ENCODE data around the gene CACNA2D2.

Gene CACNA2D2

DNA sequence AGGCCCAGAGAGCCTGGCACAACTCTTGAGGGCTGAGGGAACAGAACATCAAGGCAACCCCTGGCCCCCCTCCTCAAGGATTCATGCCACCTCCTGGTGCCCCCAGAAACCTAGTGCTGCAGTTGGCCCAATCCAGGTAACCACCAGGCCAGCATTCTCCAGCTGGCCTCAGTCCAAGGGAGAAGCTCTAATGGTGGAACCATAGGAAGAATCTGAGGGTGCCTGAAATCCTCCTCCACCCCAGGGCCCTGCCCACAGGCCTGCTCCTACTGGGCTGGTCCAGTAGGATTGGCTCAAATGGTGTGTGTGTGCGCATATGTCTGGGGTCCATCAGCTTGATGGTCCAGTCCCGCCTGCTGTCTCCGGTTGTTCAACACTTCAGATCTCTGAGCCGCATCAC lies 188.6 kb downstream of the CACNA2D2 start:
- H3K27ac ChIP-seq (ENCODE audit: low read length) = no peak overlapping the region
- DNase-seq (no peak), ATAC-seq (ENCODE audit: insufficient read depth, low read depth) (no peak)
- H3K4me2 ChIP-seq (ENCODE audit: insufficient read depth, low read length) = no peak overlapping the region
- no peak overlapping the region for H2AFZ ChIP-seq (ENCODE audit: low read depth, low read length)
- H3K4me3 ChIP-seq (ENCODE audit: low read depth in 1 of 2, low read length in 2 of 2) = no peak overlapping the region
- H3K9me3 ChIP-seq (ENCODE audit: insufficient read depth, low read length, severe bottlenecking) = peaks cover 2% of the 10 kb centered on the region
- H4K20me1 ChIP-seq (ENCODE audit: insufficient read depth, low read length) = peaks cover 13% of the 10 kb centered on the region; the same call in 1 of the 2 replicates
- no peak overlapping the region for H3K9ac ChIP-seq (ENCODE audit: low read depth, low read length)
- H3K36me3 ChIP-seq (ENCODE audit: insufficient read depth, low read length) = peaks cover 40% of the 10 kb centered on the region
- H3K27me3 ChIP-seq (ENCODE audit: insufficient read depth, low read length, poor library complexity) = no peaks in the 10 kb centered on the region
- TF ChIP-seq, protein P1, sequence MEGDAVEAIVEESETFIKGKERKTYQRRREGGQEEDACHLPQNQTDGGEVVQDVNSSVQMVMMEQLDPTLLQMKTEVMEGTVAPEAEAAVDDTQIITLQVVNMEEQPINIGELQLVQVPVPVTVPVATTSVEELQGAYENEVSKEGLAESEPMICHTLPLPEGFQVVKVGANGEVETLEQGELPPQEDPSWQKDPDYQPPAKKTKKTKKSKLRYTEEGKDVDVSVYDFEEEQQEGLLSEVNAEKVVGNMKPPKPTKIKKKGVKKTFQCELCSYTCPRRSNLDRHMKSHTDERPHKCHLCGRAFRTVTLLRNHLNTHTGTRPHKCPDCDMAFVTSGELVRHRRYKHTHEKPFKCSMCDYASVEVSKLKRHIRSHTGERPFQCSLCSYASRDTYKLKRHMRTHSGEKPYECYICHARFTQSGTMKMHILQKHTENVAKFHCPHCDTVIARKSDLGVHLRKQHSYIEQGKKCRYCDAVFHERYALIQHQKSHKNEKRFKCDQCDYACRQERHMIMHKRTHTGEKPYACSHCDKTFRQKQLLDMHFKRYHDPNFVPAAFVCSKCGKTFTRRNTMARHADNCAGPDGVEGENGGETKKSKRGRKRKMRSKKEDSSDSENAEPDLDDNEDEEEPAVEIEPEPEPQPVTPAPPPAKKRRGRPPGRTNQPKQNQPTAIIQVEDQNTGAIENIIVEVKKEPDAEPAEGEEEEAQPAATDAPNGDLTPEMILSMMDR (IDR thresholded peaks at IDR 0.05; ENCODE audit: borderline replicate concordance, extremely low read depth, low read length, poor library complexity, severe bottlenecking) = no peak
- TF ChIP-seq EZH2 (IDR thresholded peaks at IDR 0.05; ENCODE audit: borderline replicate concordance, low read depth, low read length, severe bottlenecking) = no peak
- H3K4me1 ChIP-seq (ENCODE audit: insufficient read depth, low read length) = peaks cover 20% of the 10 kb centered on the region
- peaks cover 13% of the 10 kb centered on the region for H3K79me2 ChIP-seq (ENCODE audit: insufficient read depth, low read length)

DNA sequence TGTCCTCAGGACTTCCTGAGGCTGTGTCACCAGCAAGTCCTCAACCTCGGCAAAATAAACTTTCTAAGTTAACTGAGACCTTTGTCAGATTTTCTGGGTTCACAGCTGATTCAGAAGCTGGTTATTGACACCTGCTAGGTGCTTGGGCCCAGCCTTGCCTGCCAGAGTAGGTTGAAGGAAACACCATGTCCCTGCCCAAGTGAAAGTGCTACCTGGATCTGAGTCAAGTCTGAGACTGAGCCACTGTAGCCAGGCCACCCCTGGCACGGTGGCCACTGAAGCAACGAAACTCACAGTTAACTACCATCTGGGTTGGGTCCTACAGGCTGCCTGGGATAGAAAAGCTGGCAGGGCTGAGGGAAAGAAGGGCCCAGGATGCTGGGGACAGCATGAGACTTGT lies 189.1 kb downstream of the CACNA2D2 start:
- no peak for DNase-seq
- Histone ChIP-seq H3K4me2 (ENCODE audit: insufficient read depth, low read length) (no peak overlapping the region), H2AFZ (ENCODE audit: low read depth, low read length) (no peak overlapping the region), H4K20me1 (ENCODE audit: insufficient read depth, low read length) (peaks cover 13% of the 10 kb centered on the region; the same call in 1 of the 2 replicates), H3K4me3 (ENCODE audit: low read depth in 1 of 2, low read length in 2 of 2) (no peak overlapping the region), H3K4me1 (ENCODE audit: insufficient read depth, low read length) (peaks cover 15% of the 10 kb centered on the region), H3K9ac (ENCODE audit: low read depth, low read length) (no peak overlapping the region), H3K27me3 (ENCODE audit: insufficient read depth, low read length, poor library complexity) (no peaks in the 10 kb centered on the region), H3K27ac (ENCODE audit: low read length) (no peak overlapping the region), H3K79me2 (ENCODE audit: insufficient read depth, low read length) (peaks cover 8% of the 10 kb centered on the region), H3K9me3 (ENCODE audit: insufficient read depth, low read length, severe bottlenecking) (peaks cover 7% of the 10 kb centered on the region), H3K36me3 (ENCODE audit: insufficient read depth, low read length) (peaks cover 35% of the 10 kb centered on the region)
- ATAC-seq (ENCODE audit: insufficient read depth, low read depth) = no peak
- TF ChIP-seq, protein P1 (IDR thresholded peaks at IDR 0.05; ENCODE audit: borderline replicate concordance, extremely low read depth, low read length, poor library complexity, severe bottlenecking) = no peak
- TF ChIP-seq EZH2 (IDR thresholded peaks at IDR 0.05; ENCODE audit: borderline replicate concordance, low read depth, low read length, severe bottlenecking) = no peak

Data from DND-41 (cell line).